GM12874 (cell line): ENCODE data around the gene COPE.

Source experiments
- CTCF ChIP-seq: IDR thresholded peaks from 2 replicates; pipeline ENCODE4 v1.5.1; 2011; ENCODE audit warnings: low read depth, mild to moderate bottlenecking, control low read depth, low read length, moderate library complexity; ENCODE audit not compliant: insufficient read depth

COPE gene

GRCh38 chr19:18863843-18864362 lies 55.3 kb downstream of the COPE start:
- no peak for TF ChIP-seq CTCF

DNA sequence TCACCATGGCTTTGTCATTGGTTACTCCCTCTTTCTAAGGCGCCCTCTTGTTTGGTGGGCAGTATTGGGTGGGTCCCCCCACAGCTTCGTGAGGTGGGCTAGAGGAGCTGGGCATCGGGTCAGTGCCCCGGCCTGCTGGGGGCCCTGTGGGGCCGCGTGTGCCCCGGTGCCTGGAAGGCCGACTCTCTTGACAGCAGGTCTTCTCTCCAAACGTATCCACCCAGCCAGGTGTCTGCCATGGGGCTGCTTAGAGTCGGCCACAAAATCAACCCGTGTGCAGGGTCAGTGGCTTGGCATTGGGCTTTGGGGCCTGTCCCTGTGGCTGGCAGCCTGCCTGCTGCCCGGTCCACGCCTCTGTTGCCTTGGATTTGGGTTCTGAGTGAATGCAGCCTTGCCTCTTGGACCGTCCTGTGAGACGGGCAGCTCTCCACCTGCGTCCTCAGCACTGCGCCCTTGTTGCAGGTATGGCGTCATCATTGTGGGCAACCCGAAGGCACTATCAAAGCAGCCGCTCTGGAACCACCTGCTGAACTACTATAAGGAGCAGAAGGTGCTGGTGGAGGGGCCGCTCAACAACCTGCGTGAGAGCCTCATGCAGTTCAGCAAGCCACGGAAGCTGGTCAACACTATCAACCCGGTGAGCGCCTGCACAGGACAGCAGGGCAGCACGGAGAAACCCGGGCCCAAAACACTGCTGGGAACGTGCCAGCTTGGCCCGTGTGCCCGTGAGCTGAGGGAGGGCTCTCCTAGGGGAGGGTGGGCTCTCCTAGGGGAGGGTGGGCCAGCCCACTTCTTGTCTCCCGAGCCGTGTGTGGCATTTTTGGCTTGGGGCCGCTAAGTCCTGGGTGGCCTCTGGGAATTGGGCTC lies 56.0 kb downstream of the COPE start:
- no peak for TF ChIP-seq CTCF

GRCh38 chr19:18861917-18862316 lies 57.3 kb downstream of the COPE start:
- TF ChIP-seq CTCF, result no peak

GRCh38 chr19:18861235-18861634 lies 58.0 kb downstream of the COPE start:
- TF ChIP-seq CTCF, result no peak

- TF ChIP-seq CTCF, result no peak
These were observed 58.5 kb downstream of the COPE start for GRCh38 chr19:18860725-18861124.

DNA sequence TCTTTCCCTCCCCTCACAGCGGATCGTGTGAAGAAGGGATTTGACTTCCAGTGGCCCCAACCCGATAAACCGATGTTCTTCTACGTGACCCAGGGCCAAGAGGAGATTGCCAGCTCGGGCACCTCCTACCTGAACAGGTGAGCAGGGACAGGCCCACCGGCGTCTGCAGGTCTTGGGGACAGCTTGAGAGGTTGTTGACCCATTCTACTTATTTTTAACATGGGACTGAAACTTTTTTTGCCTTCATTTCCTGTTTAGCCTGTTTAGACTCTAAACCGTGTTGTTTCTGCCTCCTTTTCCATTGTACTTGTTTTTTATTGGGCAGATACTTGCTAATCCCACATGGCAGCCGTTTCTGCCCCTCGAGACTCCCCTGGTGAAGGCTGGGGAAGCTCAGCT lies 58.9 kb downstream of the COPE start:
- TF ChIP-seq CTCF, result no peak

DNA sequence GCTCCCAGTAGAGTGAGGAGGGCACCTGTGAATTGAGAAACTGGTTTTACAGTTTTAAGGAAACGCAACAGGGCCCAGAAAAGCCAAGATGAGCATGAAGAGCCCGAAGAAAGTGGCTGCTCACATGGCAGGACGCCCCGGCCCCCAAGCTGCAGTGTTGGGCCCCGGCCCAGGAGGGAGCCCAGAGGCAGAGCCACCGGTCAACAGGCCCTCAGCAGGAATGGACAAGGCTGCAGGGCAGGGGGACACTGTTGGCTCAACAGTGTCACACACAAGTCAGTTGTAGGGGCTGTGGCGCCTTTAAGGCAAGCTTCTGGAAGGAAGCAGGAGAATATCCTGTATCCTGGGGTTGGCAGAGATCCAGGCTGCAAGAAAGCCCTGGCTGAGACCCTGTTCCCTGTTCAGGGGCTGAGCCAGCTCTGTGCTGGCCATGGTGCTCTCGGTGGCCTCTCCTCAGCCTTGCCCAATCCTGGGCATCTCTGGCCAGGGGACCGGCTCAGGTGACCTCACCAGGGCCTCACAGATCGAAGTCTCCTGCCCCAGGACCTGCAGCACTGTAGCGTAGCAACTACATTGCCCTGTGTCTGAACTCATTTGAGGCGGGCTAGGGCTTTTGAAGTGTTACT lies 59.4 kb downstream of the COPE start:
- TF ChIP-seq CTCF, result no peak
